Aortic smooth muscle cell (primary cell): Measurements from ENCODE around the gene DAPK3. TPM values are rescaled to one million over a fixed set of nuclear protein-coding genes. Genes with fewer than 3 reads are reported as not detected.

Source experiments
- total RNA-seq: library from RNA; depleted of rRNA; stranded (reverse); fragments of >200 nt; gene quantifications from 2 replicates; pipeline ENCODE4 v1.2.3, GENCODE V29; 2014

Gene DAPK3
- 124 and 128 TPM in 2 replicates for total RNA-seq

GRCh38 chr19:3970808-3971598, at the start of gene DAPK3:
Gene DAPK3 (minus strand): TSS chr19:3971099. CDS start chr19:3969735, 1,364 bp downstream.

GRCh38 chr19:4007021-4007835, 36.3 kb upstream of the DAPK3 start, which contains the start of gene PIAS4:
Gene PIAS4 (plus strand): TSS chr19:4007736. CDS start chr19:4007761, 25 bp downstream.

GRCh38 chr19:3984908-3985642, 14.2 kb upstream of the DAPK3 start, which contains the start of gene EEF2:
Gene EEF2 (minus strand): TSS chr19:3985463. CDS start chr19:3985380, 83 bp downstream.

GRCh38 chr19:3932931-3933810, 37.7 kb downstream of the DAPK3 start, which contains the start of gene NMRK2:
Gene NMRK2 (plus strand): TSS chr19:3933069. CDS start chr19:3933672, 603 bp downstream.

Other genes starting within 250 kb of the DAPK3 start
- 10.6 and 12.2 TPM in 2 replicates for gene APBA3, start 209.4 kb downstream of the DAPK3 start, total RNA-seq
- 48.9 and 52.3 TPM in 2 replicates for gene MRPL54, start 208.4 kb downstream of the DAPK3 start, total RNA-seq
- gene RAX2, start 198.9 kb downstream of the DAPK3 start, total RNA-seq: not detected in 2 replicates
- not detected in 2 replicates for gene MATK, start 184.7 kb downstream of the DAPK3 start, total RNA-seq
- not detected in 2 replicates for gene ZFR2, start 102.1 kb downstream of the DAPK3 start, total RNA-seq
- not detected in 2 replicates for gene ATCAY, start 90.4 kb downstream of the DAPK3 start, total RNA-seq
- gene NMRK2, start 38.0 kb downstream of the DAPK3 start, total RNA-seq: not detected in 2 replicates
- gene EEF2, start 14.4 kb upstream of the DAPK3 start, total RNA-seq: 2,339 and 2,659 TPM in 2 replicates
- 15.8 and 17.7 TPM in 2 replicates for gene PIAS4, start 36.6 kb upstream of the DAPK3 start, total RNA-seq
- 16.6 and 17.3 TPM in 2 replicates for gene ZBTB7A, start 95.8 kb upstream of the DAPK3 start, total RNA-seq
- 203 and 232 TPM in 2 replicates for gene MAP2K2, start 153.0 kb upstream of the DAPK3 start, total RNA-seq
- not detected in 2 replicates for gene CREB3L3, start 182.5 kb upstream of the DAPK3 start, total RNA-seq
- gene SIRT6, start 211.5 kb upstream of the DAPK3 start, total RNA-seq: 13.5 and 15.5 TPM in 2 replicates
- gene ANKRD24, start 211.6 kb upstream of the DAPK3 start, total RNA-seq: 1.5 and 1.6 TPM in 2 replicates